Middle frontal gyrus (tissue), 1 donor: ENCODE results near the gene CHST11.

ENCODE experiments used
- DNase-seq: peaks from one replicate; pipeline ENCODE4 v3.0.0-alpha.2; 2015; ENCODE audit warnings: low spot score; ENCODE audit errors: extremely low spot score

CHST11 gene

GRCh38 chr12:104694161-104694560 lies 237.4 kb downstream of the CHST11 start:
- DNase-seq = no peak

GRCh38 chr12:104694711-104695110 lies 238.0 kb downstream of the CHST11 start:
- no peak for DNase-seq

- DNase-seq = no peak
These were observed 238.9 kb downstream of the CHST11 start for GRCh38 chr12:104695453-104696148.

GRCh38 chr12:104697186-104697585 lies 240.4 kb downstream of the CHST11 start:
- DNase-seq = no peak

- DNase-seq = no peak
These were observed 242.1 kb downstream of the CHST11 start for GRCh38 chr12:104698871-104699270.

GRCh38 chr12:104699489-104700190 lies 242.9 kb downstream of the CHST11 start:
- no peak for DNase-seq

GRCh38 chr12:104700324-104700723 lies 243.6 kb downstream of the CHST11 start:
- DNase-seq = no peak

- DNase-seq = no peak
These were observed 244.6 kb downstream of the CHST11 start for GRCh38 chr12:104701301-104701700.

- no peak for DNase-seq
These were observed 245.0 kb downstream of the CHST11 start for GRCh38 chr12:104701756-104702155.

GRCh38 chr12:104702565-104703139 lies 245.9 kb downstream of the CHST11 start:
- DNase-seq = no peak

GRCh38 chr12:104703372-104703771 lies 246.6 kb downstream of the CHST11 start:
- DNase-seq = no peak

- DNase-seq = no peak
These were observed 247.6 kb downstream of the CHST11 start for GRCh38 chr12:104704224-104704779.

- DNase-seq = no peak
These were observed 250.4 kb downstream of the CHST11 start for GRCh38 chr12:104707194-104707593.

GRCh38 chr12:104707794-104708558 lies 251.2 kb downstream of the CHST11 start:
- DNase-seq = no peak

- no peak for DNase-seq
These were observed 252.1 kb downstream of the CHST11 start for GRCh38 chr12:104708891-104709290.

GRCh38 chr12:104709692-104710435 lies 253.1 kb downstream of the CHST11 start:
- no peak for DNase-seq

GRCh38 chr12:104710940-104711689 lies 254.4 kb downstream of the CHST11 start:
- DNase-seq = no peak

- DNase-seq = no peak
These were observed 255.7 kb downstream of the CHST11 start for GRCh38 chr12:104712477-104712876.

GRCh38 chr12:104712968-104713367 lies 256.2 kb downstream of the CHST11 start:
- no peak for DNase-seq

GRCh38 chr12:104713444-104713843 lies 256.7 kb downstream of the CHST11 start:
- no peak for DNase-seq
